Thymus (tissue), 11 donors: ENCODE measurements around the gene UBAP2L. TPM values are rescaled to one million over a fixed set of nuclear protein-coding genes. Genes with fewer than 3 reads are reported as not detected.
A peak's percentile ranks its signal among the peaks of the same experiment; 100 is the strongest.

Experiments
- DNase-seq, 9 donors: peaks; one replicate each; pipeline ENCODE4 v3.0.0-alpha.2; 2013; ENCODE audit warnings: low spot score in 9 of 9, low read depth in 6 of 9, missing footprints in 1 of 9
- H3K27ac ChIP-seq, 2 donors: one replicate each; pipeline ENCODE4 v1.5.1; 2013; ENCODE audit warnings: control low read depth in 1 of 2, low read depth in 1 of 2, low read length in 1 of 2, mild to moderate bottlenecking in 1 of 2, moderate library complexity in 1 of 2
- H3K27me3 ChIP-seq, 2 donors: one replicate each; pipeline ENCODE4 v1.5.1; 2013; ENCODE audit warnings: low read length in 1 of 2; ENCODE audit not compliant: control insufficient read depth in 2 of 2, insufficient read depth in 1 of 2
- H3K36me3 ChIP-seq, 2 donors: one replicate each; pipeline ENCODE4 v1.5.1; 2013; ENCODE audit warnings: low read length in 1 of 2, mild to moderate bottlenecking in 1 of 2, moderate library complexity in 1 of 2; ENCODE audit not compliant: control insufficient read depth in 2 of 2, insufficient read depth in 2 of 2
- H3K4me1 ChIP-seq, 2 donors: one replicate each; pipeline ENCODE4 v1.5.1; 2013; ENCODE audit warnings: low read length in 2 of 2; ENCODE audit not compliant: control insufficient read depth in 2 of 2, insufficient read depth in 2 of 2
- H3K4me3 ChIP-seq, 2 donors: one replicate each; pipeline ENCODE4 v1.5.1; 2013; ENCODE audit warnings: low read length in 2 of 2, control low read depth in 1 of 2, mild to moderate bottlenecking in 1 of 2
- H3K9me3 ChIP-seq, 2 donors: one replicate each; pipeline ENCODE4 v1.5.1; 2013; ENCODE audit warnings: low read length in 1 of 2, mild to moderate bottlenecking in 1 of 2; ENCODE audit not compliant: control insufficient read depth in 2 of 2, insufficient read depth in 1 of 2
- WGBS: extraction: QIAGEN DNeasy Blood & Tissue Kit; methylation state at CpG from one replicate; pipeline ENCODE4 v1.1.7; 2013; 5-methylcytosine and 5-hydroxymethylcytosine counted together
- polyA plus RNA-seq: library from polyadenylated mRNA; stranded (reverse); fragments of 200-250 nt; gene quantifications from one replicate; pipeline ENCODE4 v1.2.3, GENCODE V29; 2013
- total RNA-seq: library from RNA; stranded (reverse); fragments of 120-200 nt; gene quantifications from one replicate; pipeline ENCODE4 v1.2.4, GENCODE V29; 2013
- donor health status: healthy.

The UBAP2L gene
- total and polyA plus RNA-seq, 2 donors = 30.5 to 50.1 TPM

GRCh38 chr1:154256686-154257085, 35.9 kb downstream of the UBAP2L start:
- H3K4me3 ChIP-seq = no peak overlapping the region
- H3K36me3 ChIP-seq = peaks cover 92 to 96% of the 10 kb centered on the region in 2 donors
- no peak for DNase-seq
- H3K4me1 ChIP-seq = no peaks in the 10 kb centered on the region
- no peaks in the 10 kb centered on the region for H3K27me3 ChIP-seq
- no peak overlapping the region for H3K27ac ChIP-seq
- no peaks in the 10 kb centered on the region for H3K9me3 ChIP-seq

- no peaks in the 10 kb centered on the region for H3K27me3 ChIP-seq
- peaks cover 92 to 100% of the 10 kb centered on the region in 2 donors for H3K36me3 ChIP-seq
- no peak overlapping the region for H3K27ac ChIP-seq
- H3K9me3 ChIP-seq = no peaks in the 10 kb centered on the region
- 100% methylated on average over 2 of the region's 2 CpGs for WGBS
- no peaks in the 10 kb centered on the region for H3K4me1 ChIP-seq
- H3K4me3 ChIP-seq = no peak overlapping the region
- DNase-seq = no peak
Measured at GRCh38 chr1:154258784-154259183, 38.0 kb downstream of the UBAP2L start.

- no peak overlapping the region for H3K27ac ChIP-seq
- H3K36me3 ChIP-seq = peaks cover 81 to 100% of the 10 kb centered on the region in 2 donors
- H3K9me3 ChIP-seq = no peaks in the 10 kb centered on the region
- no peaks in the 10 kb centered on the region for H3K27me3 ChIP-seq
- no peak for DNase-seq
- H3K4me1 ChIP-seq = no peaks in the 10 kb centered on the region
- WGBS = 90% methylated on average over 1 of the region's 1 CpG
- no peak overlapping the region for H3K4me3 ChIP-seq
Measured at GRCh38 chr1:154260127-154260526, 39.4 kb downstream of the UBAP2L start.

GRCh38 chr1:154263465-154264332, 42.9 kb downstream of the UBAP2L start:
- WGBS = 80% methylated on average over 6 of the region's 6 CpGs
- no peaks in the 10 kb centered on the region for H3K27me3 ChIP-seq
- H3K4me1 ChIP-seq = peaks cover 0 to 6% of the 10 kb centered on the region in 2 donors
- peaks cover 54 to 89% of the 10 kb centered on the region in 2 donors for H3K36me3 ChIP-seq
- no peak overlapping the region for H3K4me3 ChIP-seq
- H3K27ac ChIP-seq = no peak overlapping the region
- DNase-seq = no peak
- no peaks in the 10 kb centered on the region for H3K9me3 ChIP-seq

GRCh38 chr1:154264454-154264853, 43.7 kb downstream of the UBAP2L start:
- no peak overlapping the region for H3K4me3 ChIP-seq
- H3K36me3 ChIP-seq = peaks cover 55 to 89% of the 10 kb centered on the region in 2 donors
- no peaks in the 10 kb centered on the region for H3K27me3 ChIP-seq
- H3K9me3 ChIP-seq = no peaks in the 10 kb centered on the region
- no peak for DNase-seq
- H3K4me1 ChIP-seq = peaks cover 0 to 6% of the 10 kb centered on the region in 2 donors
- H3K27ac ChIP-seq = no peak overlapping the region
- 98% methylated on average over 1 of the region's 1 CpG for WGBS

GRCh38 chr1:154265586-154265985, 44.8 kb downstream of the UBAP2L start:
- Histone ChIP-seq H3K4me1 (peaks cover 0 to 6% of the 10 kb centered on the region in 2 donors), H3K36me3 (peaks cover 48 to 87% of the 10 kb centered on the region in 2 donors), H3K27me3 (no peaks in the 10 kb centered on the region), H3K9me3 (no peaks in the 10 kb centered on the region), H3K4me3 (no peak overlapping the region), H3K27ac (peak overlapping the region in 1 of 2 donors; percentile 58)
- 57% methylated on average over 4 of the region's 4 CpGs for WGBS
- peak in 2 of 9 donors; percentile 3 to 39 for DNase-seq

GRCh38 chr1:154270833-154271232, 50.1 kb downstream of the UBAP2L start:
- peaks cover 24 to 58% of the 10 kb centered on the region in 2 donors for H3K36me3 ChIP-seq
- 95% methylated on average over 5 of the region's 5 CpGs for WGBS

GRCh38 chr1:154272217-154272998, 51.7 kb downstream of the UBAP2L start, which contains the start of gene HAX1:
HAX1 (plus strand) TSS chr1:154272629; CDS start chr1:154272724, 95 bp downstream.
- Histone ChIP-seq H3K27me3 (no peaks in the 10 kb centered on the region), H3K9me3 (no peaks in the 10 kb centered on the region), H3K36me3 (peaks cover 24 to 46% of the 10 kb centered on the region in 2 donors), H3K4me3 (peak within 1 kb of the TSS; percentile 73 to 79), H3K4me1 (peaks cover 0 to 18% of the 10 kb centered on the region in 2 donors), H3K27ac (peak within 1 kb of the TSS; percentile 86 to 89)
- WGBS = under 1% methylated on average over 47 of the region's 47 CpGs
- peak; percentile 89 to 99 (median 96) for DNase-seq

More at GRCh38 chr1:154270833-154271232, 50.1 kb downstream of the UBAP2L start:
- Histone ChIP-seq H3K27ac (no peak overlapping the region), H3K9me3 (no peaks in the 10 kb centered on the region), H3K4me3 (no peak overlapping the region), H3K4me1 (peaks cover 0 to 22% of the 10 kb centered on the region in 2 donors), H3K27me3 (no peaks in the 10 kb centered on the region)
- no peak for DNase-seq
